ENCODE measurements around the gene LGALS4.
"Not testable (repeated sequence)": the region's sequence is repeated elsewhere in the genome, so short reads cannot be mapped to it uniquely, and the experiment has no call there.

Gene LGALS4

DNA sequence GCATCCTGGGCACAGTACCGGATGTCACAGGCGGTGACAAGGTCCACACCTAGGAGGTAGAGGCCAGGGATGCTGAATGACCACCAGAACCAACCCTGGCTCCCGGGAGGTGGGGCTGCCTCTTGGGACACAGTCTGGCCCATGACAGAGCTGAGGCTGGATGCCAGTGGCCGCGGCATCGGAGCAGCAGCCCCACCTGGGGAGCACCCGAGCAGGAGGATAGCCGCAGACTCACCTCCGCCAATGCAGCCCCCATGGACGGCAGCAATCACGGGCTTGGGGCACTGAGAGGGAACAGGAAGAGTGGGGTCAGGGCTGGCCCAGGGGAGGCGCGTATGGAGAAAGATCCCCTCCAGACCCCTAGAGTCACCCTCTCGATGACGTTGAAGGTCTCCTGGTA is 4.3 kb upstream of the LGALS4 start:
- Histone ChIP-seq H3K27me3 (replicated peaks; ENCODE audit: insufficient read depth, low read length) (no peaks in the 10 kb centered on the region), H3K79me2 (ENCODE audit: low read length) (no peaks in the 10 kb centered on the region), H3F3A (ENCODE audit: insufficient read depth, low read length) (no peaks in the 10 kb centered on the region), H4K20me1 (ENCODE audit: insufficient read depth, low read length) (no peaks in the 10 kb centered on the region), H3K4me1 (ENCODE audit: low read length) (no peaks in the 10 kb centered on the region), H3K9me2 (replicated peaks; ENCODE audit: insufficient read depth, low read length) (no peaks in the 10 kb centered on the region), H3K27ac (ENCODE audit: low read length) (no peak overlapping the region), H3K9ac (ENCODE audit: low read length) (no peak overlapping the region), H3K4me2 (ENCODE audit: low read depth, low read length) (no peak overlapping the region), H3K36me3 (replicated peaks; ENCODE audit: insufficient read depth, low read length) (no peaks in the 10 kb centered on the region), H3K4me3 (ENCODE audit: low read length) (no peak overlapping the region), H2AFZ (ENCODE audit: low read length) (no peak overlapping the region), H3K9me3 (replicated peaks; ENCODE audit: insufficient read depth, low read length) (no peaks in the 10 kb centered on the region)
- TF ChIP-seq EZH2phosphoT487 (IDR thresholded peaks at IDR 0.05; ENCODE audit: low read length) (no peak), EZH2 (optimal IDR thresholded peaks at IDR 0.05; ENCODE audit: low read depth, low read length) (no peak), CTCF (IDR thresholded peaks at IDR 0.05; ENCODE audit: low read length) (no peak)
- DNase-seq: no peak

- Histone ChIP-seq H2AFZ (ENCODE audit: low read length) (no peak overlapping the region), H4K20me1 (ENCODE audit: insufficient read depth, low read length) (no peaks in the 10 kb centered on the region), H3K27ac (ENCODE audit: low read length) (no peak overlapping the region), H3K79me2 (ENCODE audit: low read length) (no peaks in the 10 kb centered on the region), H3K9ac (ENCODE audit: low read length) (no peak overlapping the region), H3K4me2 (ENCODE audit: low read depth, low read length) (no peak overlapping the region), H3F3A (ENCODE audit: insufficient read depth, low read length) (no peaks in the 10 kb centered on the region), H3K4me3 (ENCODE audit: low read length) (no peak overlapping the region), H3K36me3 (replicated peaks; ENCODE audit: insufficient read depth, low read length) (no peaks in the 10 kb centered on the region), H3K27me3 (replicated peaks; ENCODE audit: insufficient read depth, low read length) (no peaks in the 10 kb centered on the region), H3K9me3 (replicated peaks; ENCODE audit: insufficient read depth, low read length) (no peaks in the 10 kb centered on the region), H3K9me2 (replicated peaks; ENCODE audit: insufficient read depth, low read length) (no peaks in the 10 kb centered on the region), H3K4me1 (ENCODE audit: low read length) (no peaks in the 10 kb centered on the region)
- no peak for TF ChIP-seq EZH2phosphoT487 (IDR thresholded peaks at IDR 0.05; ENCODE audit: low read length)
- TF ChIP-seq CTCF (IDR thresholded peaks at IDR 0.05; ENCODE audit: low read length): no peak
- no peak for TF ChIP-seq EZH2 (optimal IDR thresholded peaks at IDR 0.05; ENCODE audit: low read depth, low read length)
- DNase-seq: no peak
Observed at GRCh38 chr19:38816131-38816750, 3.5 kb upstream of the LGALS4 start.

- Histone ChIP-seq H4K20me1 (ENCODE audit: insufficient read depth, low read length) (no peaks in the 10 kb centered on the region), H2AFZ (ENCODE audit: low read length) (no peak overlapping the region), H3F3A (ENCODE audit: insufficient read depth, low read length) (no peaks in the 10 kb centered on the region), H3K4me2 (ENCODE audit: low read depth, low read length) (no peak overlapping the region), H3K79me2 (ENCODE audit: low read length) (no peaks in the 10 kb centered on the region), H3K4me1 (ENCODE audit: low read length) (no peaks in the 10 kb centered on the region), H3K36me3 (replicated peaks; ENCODE audit: insufficient read depth, low read length) (no peaks in the 10 kb centered on the region), H3K9me2 (replicated peaks; ENCODE audit: insufficient read depth, low read length) (no peaks in the 10 kb centered on the region), H3K27me3 (replicated peaks; ENCODE audit: insufficient read depth, low read length) (no peaks in the 10 kb centered on the region), H3K9ac (ENCODE audit: low read length) (no peak overlapping the region), H3K27ac (ENCODE audit: low read length) (no peak overlapping the region), H3K9me3 (replicated peaks; ENCODE audit: insufficient read depth, low read length) (no peaks in the 10 kb centered on the region), H3K4me3 (ENCODE audit: low read length) (no peak overlapping the region)
- no peak for TF ChIP-seq EZH2phosphoT487 (IDR thresholded peaks at IDR 0.05; ENCODE audit: low read length)
- no peak for TF ChIP-seq CTCF (IDR thresholded peaks at IDR 0.05; ENCODE audit: low read length)
- TF ChIP-seq EZH2 (optimal IDR thresholded peaks at IDR 0.05; ENCODE audit: low read depth, low read length): no peak
- DNase-seq: no peak
Observed at GRCh38 chr19:38815059-38816001, 2.6 kb upstream of the LGALS4 start.

DNA sequence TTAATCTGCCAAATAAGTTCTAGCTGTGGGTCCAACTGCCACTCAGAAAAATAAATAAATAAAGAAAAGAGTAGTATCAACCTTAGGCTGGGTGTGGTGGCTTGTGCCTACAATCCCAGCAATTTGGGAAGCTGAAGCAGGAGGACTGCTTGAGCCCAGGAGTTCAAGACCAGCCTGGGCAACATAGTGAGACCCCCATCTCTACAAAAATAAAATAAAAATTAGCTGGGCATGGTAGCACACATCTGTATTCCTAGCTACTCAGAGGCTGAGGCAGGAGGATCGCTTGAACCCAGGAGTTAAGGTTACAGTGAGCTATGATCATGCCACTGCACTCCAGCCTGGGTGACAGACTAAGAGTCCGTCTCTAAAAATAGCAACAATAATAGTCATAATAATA is 1.2 kb upstream of the LGALS4 start:
- H3K4me2 ChIP-seq (ENCODE audit: low read depth, low read length); H3K9ac ChIP-seq (ENCODE audit: low read length); H4K20me1 ChIP-seq (ENCODE audit: insufficient read depth, low read length); DNase-seq; H2AFZ ChIP-seq (ENCODE audit: low read length); H3K27me3 ChIP-seq (replicated peaks; ENCODE audit: insufficient read depth, low read length); H3K36me3 ChIP-seq (replicated peaks; ENCODE audit: insufficient read depth, low read length); H3K4me3 ChIP-seq (ENCODE audit: low read length); H3F3A ChIP-seq (ENCODE audit: insufficient read depth, low read length); H3K9me2 ChIP-seq (replicated peaks; ENCODE audit: insufficient read depth, low read length); H3K27ac ChIP-seq (ENCODE audit: low read length); H3K79me2 ChIP-seq (ENCODE audit: low read length); H3K9me3 ChIP-seq (replicated peaks; ENCODE audit: insufficient read depth, low read length); H3K4me1 ChIP-seq (ENCODE audit: low read length): not testable (repeated sequence)

Data from MM.1S (cell line).